ENCODE data around the gene RCC2.
"Not testable (repeated sequence)": the region's sequence is repeated elsewhere in the genome, so short reads cannot be mapped to it uniquely, and the experiment has no call there.

RCC2 gene

GRCh38 chr1:17458794-17459193 lies 19.3 kb upstream of the RCC2 start:
- Histone ChIP-seq H3K4me1 (no peaks in the 10 kb centered on the region), H3K4me3 (ENCODE audit: low read depth, low read length) (no peak overlapping the region), H3K36me3 (ENCODE audit: control insufficient read depth, insufficient read depth, low read length) (no peaks in the 10 kb centered on the region), H3K9ac (no peak overlapping the region), H2AFZ (no peak overlapping the region), H3K9me3 (ENCODE audit: control insufficient read depth, low read length) (no peaks in the 10 kb centered on the region), H3K27me3 (ENCODE audit: control insufficient read depth, insufficient read depth, low read length) (no peaks in the 10 kb centered on the region), H3K79me2 (no peaks in the 10 kb centered on the region), H3K4me2 (ENCODE audit: low read length) (no peak overlapping the region), H3K27ac (no peak overlapping the region)
- no peak for TF ChIP-seq CTCF (IDR thresholded peaks at IDR 0.05)

- H3K4me1 ChIP-seq, result no peaks in the 10 kb centered on the region
These were observed 13.2 kb upstream of the RCC2 start for GRCh38 chr1:17452686-17453085.

GRCh38 chr1:17452203-17452602 lies 12.7 kb upstream of the RCC2 start:
- not testable (repeated sequence) for H3K9me3 ChIP-seq (ENCODE audit: control insufficient read depth, low read length); H3K9ac ChIP-seq; H3K4me3 ChIP-seq (ENCODE audit: low read depth, low read length); H3K36me3 ChIP-seq (ENCODE audit: control insufficient read depth, insufficient read depth, low read length); H3K27me3 ChIP-seq (ENCODE audit: control insufficient read depth, insufficient read depth, low read length); H2AFZ ChIP-seq; H3K4me2 ChIP-seq (ENCODE audit: low read length); H3K4me1 ChIP-seq; H3K79me2 ChIP-seq; H3K27ac ChIP-seq

More at GRCh38 chr1:17452686-17453085, 13.2 kb upstream of the RCC2 start:
- Histone ChIP-seq H3K27ac (no peak overlapping the region), H3K9me3 (ENCODE audit: control insufficient read depth, low read length) (no peaks in the 10 kb centered on the region), H3K4me3 (ENCODE audit: low read depth, low read length) (no peak overlapping the region), H3K4me2 (ENCODE audit: low read length) (no peak overlapping the region), H3K79me2 (no peaks in the 10 kb centered on the region), H3K36me3 (ENCODE audit: control insufficient read depth, insufficient read depth, low read length) (no peaks in the 10 kb centered on the region), H2AFZ (no peak overlapping the region), H3K27me3 (ENCODE audit: control insufficient read depth, insufficient read depth, low read length) (no peaks in the 10 kb centered on the region), H3K9ac (no peak overlapping the region)
- TF ChIP-seq CTCF (IDR thresholded peaks at IDR 0.05), result no peak

- Histone ChIP-seq H3K36me3 (ENCODE audit: control insufficient read depth, insufficient read depth, low read length) (no peaks in the 10 kb centered on the region), H2AFZ (no peak overlapping the region), H3K79me2 (no peaks in the 10 kb centered on the region), H3K27ac (no peak overlapping the region), H3K9me3 (ENCODE audit: control insufficient read depth, low read length) (no peaks in the 10 kb centered on the region), H3K9ac (no peak overlapping the region), H3K4me2 (ENCODE audit: low read length) (no peak overlapping the region), H3K4me3 (ENCODE audit: low read depth, low read length) (no peak overlapping the region), H3K27me3 (ENCODE audit: control insufficient read depth, insufficient read depth, low read length) (no peaks in the 10 kb centered on the region), H3K4me1 (no peaks in the 10 kb centered on the region)
- no peak for TF ChIP-seq CTCF (IDR thresholded peaks at IDR 0.05)
These were observed 12.3 kb upstream of the RCC2 start for GRCh38 chr1:17451731-17452130.

GRCh38 chr1:17447501-17447992 lies 8.1 kb upstream of the RCC2 start:
- no peaks in the 10 kb centered on the region for H3K9me3 ChIP-seq (ENCODE audit: control insufficient read depth, low read length)
- no peaks in the 10 kb centered on the region for H3K36me3 ChIP-seq (ENCODE audit: control insufficient read depth, insufficient read depth, low read length)
- no peak overlapping the region for H3K9ac ChIP-seq
- no peaks in the 10 kb centered on the region for H3K27me3 ChIP-seq (ENCODE audit: control insufficient read depth, insufficient read depth, low read length)
- H3K4me3 ChIP-seq (ENCODE audit: low read depth, low read length), result no peak overlapping the region
- H3K4me1 ChIP-seq, result no peaks in the 10 kb centered on the region
- no peak overlapping the region for H2AFZ ChIP-seq
- TF ChIP-seq CTCF (IDR thresholded peaks at IDR 0.05), result no peak
- no peak overlapping the region for H3K27ac ChIP-seq
- H3K79me2 ChIP-seq, result no peaks in the 10 kb centered on the region
- H3K4me2 ChIP-seq (ENCODE audit: low read length), result no peak overlapping the region
